Hematopoietic multipotent progenitor cell treated with erythropoietin and hydrocortisone succinate and interleukin-3 and kit ligand, for 4 days (in vitro differentiated cells): ENCODE measurements around the gene BICRAL.
"Not testable (repeated sequence)": the region's sequence is repeated elsewhere in the genome, so short reads cannot be mapped to it uniquely, and the experiment has no call there.

ENCODE experiments used
- DNase-seq: peaks from one replicate; pipeline ENCODE4 v3.0.0-alpha.2; 2015

BICRAL gene

DNA sequence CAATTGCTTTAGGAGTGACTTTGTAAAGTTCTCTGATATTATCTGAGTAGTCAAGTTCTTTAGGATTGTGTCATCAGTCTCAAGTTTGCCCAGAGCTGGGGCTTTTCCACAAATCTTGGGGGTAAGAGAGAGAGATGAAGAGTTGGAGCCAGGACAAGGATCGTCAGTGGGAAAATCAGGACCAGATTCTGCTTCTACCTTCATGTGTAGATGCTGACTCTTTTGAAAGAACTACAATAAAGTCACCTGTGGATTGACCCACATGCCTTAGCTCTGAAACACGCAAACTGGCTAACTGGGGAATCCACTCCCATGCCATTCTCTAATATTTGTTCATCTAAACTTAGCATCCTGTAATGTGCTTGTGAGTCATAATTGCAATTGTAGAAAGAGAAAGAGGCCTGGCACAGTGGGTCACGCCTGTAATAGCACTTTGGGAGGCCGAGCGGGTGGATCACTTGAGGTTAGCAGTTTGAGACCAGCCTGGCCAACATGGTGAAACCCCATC is 15.6 kb upstream of the BICRAL start:
- no peak for DNase-seq

DNA sequence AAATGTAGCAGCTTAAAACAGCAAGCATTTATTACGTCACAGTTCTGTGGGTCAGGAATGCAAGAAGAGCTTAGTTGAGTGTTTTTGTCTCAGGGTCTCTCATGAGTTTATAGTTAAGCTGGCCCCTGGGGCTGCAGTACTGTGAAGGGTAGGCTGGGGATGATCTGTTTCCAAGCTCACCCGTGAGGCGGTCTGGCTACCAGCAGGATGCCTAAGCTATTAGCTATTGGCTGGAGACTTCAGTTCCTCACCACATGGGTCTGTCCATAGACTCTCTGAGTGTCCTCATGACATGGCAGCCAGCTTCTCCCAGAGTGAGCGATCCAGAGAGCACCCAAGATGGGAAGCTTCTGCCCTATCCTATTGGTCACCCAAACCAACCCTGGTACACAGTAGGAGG is 12.8 kb upstream of the BICRAL start:
- DNase-seq: no peak

DNA sequence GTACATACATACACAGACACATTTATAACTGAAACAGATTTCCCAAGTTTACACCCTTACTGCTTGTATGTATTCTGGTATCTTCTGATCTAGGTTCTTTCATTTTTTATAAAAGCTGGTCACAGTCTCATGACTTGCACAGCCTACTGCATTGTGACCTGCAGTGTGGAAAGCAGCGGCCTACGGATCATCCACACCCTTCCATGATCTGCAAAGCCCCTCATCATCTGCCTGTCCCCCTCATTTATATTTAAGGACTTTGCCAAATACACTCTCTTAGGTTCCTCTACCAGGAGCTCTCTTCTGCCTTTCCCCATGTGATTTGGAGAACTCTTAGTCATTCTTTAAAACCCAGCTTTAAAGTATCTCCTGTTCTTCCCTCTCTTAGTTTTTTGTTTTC is 12.0 kb upstream of the BICRAL start:
- no peak for DNase-seq

DNA sequence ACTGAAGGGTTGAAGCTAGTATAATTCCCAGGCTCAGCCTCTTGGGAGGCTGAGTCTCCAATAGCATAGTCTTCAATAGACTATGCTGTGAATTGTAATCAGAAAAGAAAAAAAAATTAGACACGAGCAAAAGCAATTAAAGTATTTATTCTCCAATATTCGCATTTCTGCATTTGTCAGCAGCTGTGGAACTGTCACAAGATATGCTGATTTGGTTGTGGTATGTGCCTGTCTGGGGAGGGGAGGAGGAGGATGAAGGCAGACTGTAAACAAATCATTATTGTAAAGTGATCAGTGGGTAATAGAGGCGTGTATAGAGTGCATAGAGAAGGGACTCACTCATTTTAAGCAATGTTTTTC is 10.1 kb upstream of the BICRAL start:
- no peak for DNase-seq

DNA sequence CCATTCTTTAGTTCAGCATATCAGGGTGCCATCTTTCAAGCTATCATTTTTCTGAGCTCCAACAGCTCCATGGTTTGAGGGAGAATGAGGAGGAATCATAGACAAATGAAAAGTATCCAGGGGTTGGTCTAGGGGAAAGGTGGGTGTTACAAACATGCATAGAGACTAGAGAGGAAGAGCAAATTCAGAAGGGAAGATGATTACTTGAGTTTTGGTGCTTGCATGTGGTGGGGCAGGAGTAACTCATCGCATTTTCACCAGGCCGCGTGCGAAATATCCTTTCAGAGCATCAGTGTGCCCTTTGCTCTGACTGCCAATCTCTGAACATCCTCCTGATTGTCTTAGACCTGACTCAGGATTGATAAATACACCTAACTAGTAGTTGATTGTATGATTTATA is 7.7 kb upstream of the BICRAL start:
- no peak for DNase-seq

DNA sequence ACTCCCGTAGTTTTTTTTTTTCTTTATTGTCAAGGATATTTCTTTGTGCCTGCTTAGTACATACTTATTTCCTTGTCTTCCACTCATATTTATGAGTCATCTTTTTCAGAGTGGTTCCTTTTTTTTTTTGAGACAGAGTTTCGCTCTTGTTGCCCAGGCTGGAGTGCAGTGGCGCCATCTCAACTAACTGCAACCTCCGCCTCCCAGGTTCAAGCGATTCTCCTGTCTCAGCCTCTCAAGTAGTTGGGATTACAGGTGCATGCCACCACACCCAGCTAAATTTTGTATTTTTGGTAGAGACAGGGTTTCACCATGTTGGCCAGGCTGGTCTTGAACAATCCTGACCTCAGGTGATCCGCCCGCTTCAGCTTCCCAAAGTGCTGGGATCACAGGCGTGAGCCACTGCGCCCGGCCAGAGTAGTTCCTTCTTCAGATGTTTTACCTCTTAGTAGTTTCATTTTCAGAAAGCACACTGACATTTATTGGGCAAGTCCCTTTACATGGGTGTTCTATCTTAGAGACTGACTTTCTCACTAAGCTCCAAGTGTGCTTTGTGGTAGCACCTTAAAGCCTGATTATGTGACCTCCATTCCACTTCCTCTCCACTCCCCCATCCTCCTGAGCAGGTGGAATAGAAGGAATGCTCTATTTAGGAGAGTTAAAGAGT is 6.9 kb upstream of the BICRAL start:
- peak; percentile 64 for DNase-seq

DNA sequence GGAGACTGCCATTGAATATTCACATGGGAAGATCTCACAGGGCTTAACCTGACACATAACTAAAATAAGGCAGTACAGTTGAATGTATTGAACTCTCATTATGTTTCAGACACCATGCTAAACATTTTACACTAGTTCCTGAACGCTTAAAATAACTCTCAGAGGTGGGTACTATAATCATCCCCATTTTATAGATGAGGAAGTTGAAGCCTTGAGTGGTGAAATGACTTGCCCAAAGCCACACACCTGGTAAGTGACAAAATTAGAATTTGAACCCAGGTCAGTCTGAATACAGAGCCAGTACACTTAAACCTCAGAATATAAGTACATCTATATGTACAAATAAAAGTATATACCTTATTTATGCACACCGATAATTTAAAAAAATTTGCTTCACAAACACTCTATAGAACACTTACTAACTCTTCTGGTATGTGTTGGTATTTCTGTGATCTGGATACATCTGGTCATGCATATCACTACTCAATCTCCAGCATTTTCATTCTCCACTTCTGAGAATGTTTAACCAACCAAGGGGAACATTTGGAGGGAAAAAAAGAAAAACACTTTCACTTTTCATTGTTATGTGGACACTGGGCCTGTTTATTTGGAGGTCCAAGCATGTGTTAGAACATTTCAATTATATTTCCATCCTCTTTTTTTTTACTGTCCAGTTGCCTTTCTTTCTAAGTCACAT is 4.6 kb upstream of the BICRAL start:
- no peak for DNase-seq

DNA sequence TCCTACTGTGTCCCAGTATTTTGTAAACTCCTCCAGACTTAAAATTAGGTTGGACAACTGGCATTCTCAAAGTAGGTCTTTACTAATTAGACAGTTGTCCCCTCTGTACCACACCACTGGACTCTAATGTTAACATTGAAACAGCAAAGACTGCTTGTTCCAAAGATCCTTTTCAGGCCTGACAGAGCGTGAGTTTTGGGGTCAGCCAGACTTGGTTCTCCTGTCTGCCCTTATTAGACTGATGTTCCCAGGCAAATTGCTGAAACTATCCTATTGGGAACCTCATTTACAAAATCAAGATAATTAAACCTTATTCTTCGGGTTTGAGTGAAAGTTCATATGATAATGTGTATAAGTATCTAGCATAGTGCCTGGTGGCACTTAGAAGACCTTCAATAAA is 3.7 kb upstream of the BICRAL start:
- DNase-seq: no peak

DNA sequence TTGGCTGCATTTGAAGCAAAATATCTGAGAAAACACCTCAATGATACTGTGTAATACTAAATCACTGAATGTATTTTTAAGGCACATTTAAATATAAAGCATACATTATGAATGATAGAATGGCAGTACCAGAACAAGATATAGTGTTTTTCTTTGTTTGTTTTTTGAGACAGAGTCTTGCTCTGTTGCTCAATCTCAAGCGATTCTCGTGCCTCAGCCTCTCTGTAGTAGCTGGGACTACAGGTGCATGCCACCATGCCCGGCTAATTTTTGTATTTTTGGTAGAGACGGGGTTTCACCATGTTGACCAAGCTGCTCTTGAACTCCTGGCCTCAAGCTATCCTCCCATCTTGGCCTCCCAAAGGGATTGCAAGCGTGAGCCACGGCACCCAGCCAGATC is 2.3 kb upstream of the BICRAL start:
- no peak for DNase-seq

DNA sequence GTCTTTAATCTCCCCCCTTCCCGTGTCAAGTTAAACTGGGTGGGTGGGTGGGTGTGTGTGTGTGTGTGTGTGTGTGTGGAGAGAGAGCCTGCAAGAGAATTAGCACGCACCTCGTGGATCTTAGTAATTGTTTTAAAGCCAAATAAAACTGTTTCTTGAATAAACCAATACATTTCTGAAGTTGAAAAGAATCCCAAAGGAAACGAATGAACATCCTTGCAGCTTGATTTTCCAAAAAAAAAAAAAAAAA is 381 bp upstream of the BICRAL start:
- peak; percentile 62 for DNase-seq

DNA sequence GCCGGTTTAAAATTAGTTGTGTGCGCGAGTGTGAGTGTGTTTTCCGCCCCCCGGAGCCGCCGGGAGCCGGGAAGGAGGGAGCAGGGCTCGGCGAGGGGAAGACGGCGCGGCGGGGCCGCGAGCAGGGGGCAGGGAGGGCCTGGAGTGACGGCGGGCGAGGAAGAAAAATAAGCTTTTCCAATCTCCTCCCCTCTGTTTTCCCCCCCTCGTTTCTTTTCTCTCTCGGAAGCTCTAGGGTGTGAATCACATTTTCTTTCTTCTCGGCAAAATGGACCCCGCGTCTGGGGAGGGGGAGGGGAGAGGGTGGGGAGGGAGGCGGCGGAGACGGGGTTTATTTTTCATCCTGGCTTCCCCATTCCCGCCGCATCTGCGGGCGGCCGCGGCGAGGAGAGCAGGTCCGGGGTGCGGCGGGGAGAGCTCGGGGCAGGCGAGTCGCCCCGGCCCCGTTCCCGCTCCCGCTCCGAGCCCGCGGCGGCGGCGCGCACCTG is 881 bp downstream of the BICRAL start:
- peak; percentile 90 for DNase-seq

DNA sequence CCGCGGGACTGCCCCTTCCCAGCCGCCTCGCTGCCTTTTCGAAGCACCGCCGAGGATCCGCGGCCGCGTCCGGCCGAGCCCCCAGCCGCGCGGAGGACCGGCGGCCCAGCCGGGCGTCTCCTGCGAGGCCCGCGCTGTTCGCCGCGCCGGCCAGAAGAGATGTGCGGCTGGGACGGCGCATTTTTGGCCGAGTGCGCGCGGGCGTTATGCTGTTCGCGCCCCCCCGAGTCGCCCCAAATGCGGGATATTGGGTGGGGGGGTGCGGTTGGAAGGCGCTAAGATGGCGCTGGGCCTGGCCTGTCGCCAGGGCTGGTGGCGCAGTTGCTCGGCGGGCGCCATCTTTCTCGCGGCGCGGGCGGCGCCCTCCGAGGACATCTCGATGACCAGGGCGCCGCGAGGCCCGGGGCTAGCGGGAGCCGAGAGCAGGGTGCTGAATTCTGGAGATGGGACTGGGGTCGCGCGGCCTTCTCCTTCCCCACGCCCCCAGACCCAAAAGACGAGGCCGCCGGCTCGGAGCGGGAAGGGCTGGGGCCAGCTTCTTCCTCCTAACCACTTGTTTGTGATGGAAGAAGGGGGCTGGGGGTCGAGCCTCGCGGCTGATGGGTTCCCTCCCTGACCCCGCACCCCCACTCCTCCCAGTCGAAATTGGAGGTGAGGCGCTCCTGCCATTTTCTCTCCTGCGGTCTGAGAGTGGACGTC is 1.5 kb downstream of the BICRAL start:
- DNase-seq: peak; percentile 89

DNA sequence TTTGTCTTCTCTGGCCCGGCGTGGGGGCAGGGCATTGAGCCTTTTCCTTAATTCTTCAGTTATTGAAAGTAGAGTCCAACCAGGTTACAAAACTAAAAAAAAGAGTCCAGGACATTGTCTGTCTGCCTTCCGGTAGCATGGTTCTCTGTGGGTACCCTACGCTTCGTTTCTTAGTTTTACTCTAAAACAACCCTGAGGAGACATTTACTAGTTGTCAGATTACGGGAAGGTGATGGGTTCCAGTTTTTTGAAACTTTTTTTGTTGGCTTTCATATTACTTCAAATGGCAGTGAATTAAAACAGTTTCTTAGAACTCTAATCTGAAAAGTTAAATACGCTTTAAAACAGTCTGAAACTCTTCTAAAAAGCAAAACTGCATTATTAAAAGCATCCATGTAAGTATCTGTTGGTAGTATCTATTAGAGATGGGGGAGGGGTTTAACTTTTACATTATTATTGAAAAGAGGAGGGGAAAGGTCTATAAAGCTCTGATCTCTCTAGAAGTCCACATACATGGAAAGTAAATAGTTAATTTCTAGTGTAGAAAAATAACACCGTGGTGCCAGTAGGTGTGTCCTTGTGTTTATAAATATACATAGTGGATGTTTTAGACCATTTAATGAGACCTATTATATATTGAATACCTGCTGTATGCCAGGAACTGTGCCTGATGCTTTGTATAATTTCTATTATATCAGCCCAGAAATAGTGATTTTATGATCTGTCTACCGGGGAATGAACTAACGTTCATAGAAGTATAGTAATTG is 2.2 kb downstream of the BICRAL start:
- DNase-seq: peak; percentile 49

DNA sequence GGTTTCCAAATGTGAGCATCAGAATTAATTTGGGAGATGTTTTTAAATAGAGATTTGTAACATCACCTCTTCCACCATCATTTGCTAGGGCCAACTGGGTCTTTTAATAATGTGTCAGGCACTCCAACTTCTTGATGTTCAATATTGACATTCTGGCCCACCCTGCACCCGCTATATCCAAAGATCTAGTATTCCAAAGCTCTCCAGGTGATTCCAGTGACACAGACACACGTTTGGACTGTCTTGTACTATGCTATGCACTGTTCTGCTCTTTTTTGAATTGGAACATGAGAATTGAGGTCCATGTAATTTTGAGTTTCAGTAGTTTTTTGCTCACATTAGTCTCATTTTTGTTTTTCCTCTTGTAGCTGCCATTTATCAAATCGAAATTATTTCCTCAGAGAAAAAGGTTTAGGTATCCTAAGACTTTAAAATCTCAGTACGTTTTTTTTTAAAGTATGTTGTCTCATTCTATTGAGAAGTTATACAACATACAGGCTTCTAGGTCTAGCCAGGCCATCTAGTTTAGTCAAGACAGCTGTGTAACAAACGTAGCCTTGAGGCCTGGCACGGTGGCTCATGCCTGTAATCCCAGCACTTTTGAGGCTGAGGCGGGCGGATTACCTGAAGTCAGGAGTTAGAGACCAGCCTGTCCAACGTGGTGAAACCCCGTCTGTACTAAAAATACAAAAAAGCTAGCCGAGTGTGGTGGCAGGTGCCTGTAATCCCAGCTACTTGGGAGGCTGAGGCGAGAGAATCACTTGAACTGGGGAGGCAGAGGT is 3.1 kb downstream of the BICRAL start:
- DNase-seq: no peak

DNA sequence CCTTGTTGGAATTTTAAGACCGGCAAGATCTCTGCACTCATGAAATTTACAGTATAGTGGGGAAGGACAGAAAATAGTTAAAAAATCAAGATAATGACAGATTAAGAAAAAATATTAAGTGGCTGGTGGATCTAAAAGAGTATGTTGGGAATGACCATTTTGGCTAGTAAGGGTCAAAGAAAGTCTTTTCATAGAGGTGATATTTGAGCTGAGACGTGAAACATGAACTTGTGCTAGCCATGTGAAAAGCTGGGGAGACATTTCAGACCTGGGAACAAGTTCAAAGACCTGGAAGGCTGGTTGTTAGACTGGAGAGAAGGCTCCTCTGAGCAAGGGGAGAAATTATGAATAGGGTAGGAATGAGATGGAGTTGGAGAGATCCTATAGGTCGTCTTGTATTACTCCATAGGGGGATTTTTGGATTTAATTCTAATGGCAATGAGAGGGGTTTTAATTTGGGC is 4.7 kb downstream of the BICRAL start:
- no peak for DNase-seq

DNA sequence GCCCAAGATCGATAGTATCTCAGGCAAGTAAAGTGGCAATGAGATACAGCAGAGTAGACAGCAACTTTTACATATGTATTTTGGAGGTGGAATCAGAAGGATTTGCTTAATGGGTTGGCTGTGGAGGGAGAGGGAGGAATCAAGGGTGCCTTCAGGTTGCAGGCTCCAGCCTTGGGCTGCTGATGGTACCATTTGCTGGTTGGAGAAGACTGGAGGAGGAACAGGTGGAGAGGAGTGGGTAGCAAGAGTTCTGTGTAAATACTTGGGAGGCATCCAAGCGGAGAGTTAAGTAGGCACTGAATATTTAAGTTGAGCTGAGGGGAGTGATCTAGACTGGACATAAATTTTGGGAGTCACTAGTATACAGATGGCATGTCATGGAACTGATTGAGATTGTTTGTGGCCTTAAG is 5.2 kb downstream of the BICRAL start:
- DNase-seq: no peak

DNA sequence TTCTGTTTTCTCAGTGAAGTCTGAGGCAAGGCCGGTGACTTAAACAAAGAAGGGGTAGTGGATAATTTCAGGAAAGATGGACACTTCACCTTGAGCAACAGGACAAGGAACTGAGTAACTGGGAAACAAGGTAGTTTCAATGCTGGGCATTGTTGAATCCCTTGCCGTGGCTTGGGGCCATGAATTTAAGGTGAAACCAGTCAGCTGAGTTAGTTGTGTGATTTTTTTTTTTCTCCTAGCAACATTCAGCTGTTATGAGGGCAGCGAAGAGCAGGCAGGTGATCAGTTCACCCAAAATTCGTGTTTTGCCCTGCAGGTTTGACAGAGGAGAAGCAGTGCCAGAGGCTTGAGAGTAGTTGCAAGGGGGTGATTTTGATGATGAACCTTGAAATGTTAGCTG is 6.8 kb downstream of the BICRAL start:
- DNase-seq: no peak

DNA sequence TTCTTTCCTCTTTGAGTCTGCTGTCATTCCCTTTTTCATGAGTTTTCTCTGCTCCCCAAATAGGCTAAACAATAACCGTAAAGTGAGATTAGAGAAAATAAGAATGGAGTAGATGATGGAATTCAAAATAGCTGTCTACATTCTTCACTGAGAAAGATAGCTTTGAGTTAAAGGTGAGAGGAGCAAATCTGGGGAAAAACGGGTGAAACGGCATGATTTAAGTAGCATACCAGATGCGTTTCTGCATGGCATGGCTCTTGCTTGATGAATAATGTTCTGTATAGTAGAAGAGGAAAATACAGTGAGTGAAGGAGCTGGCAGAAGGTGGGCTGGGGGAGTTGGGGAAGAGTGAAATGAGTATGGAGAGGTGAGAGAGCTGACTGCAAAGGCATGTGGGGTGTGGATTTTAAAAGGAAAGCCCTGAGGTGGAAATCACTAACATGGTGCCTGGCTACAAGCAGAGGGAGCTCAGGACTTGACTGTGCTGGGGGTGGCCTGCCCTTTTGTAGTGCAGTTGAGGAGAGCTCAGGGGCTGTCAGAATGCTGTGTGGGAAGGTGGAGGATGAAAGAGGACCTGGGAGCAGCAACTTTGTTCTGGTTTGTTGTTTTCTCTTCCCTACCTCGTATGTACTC is 8.8 kb downstream of the BICRAL start:
- DNase-seq: peak; percentile 46

DNA sequence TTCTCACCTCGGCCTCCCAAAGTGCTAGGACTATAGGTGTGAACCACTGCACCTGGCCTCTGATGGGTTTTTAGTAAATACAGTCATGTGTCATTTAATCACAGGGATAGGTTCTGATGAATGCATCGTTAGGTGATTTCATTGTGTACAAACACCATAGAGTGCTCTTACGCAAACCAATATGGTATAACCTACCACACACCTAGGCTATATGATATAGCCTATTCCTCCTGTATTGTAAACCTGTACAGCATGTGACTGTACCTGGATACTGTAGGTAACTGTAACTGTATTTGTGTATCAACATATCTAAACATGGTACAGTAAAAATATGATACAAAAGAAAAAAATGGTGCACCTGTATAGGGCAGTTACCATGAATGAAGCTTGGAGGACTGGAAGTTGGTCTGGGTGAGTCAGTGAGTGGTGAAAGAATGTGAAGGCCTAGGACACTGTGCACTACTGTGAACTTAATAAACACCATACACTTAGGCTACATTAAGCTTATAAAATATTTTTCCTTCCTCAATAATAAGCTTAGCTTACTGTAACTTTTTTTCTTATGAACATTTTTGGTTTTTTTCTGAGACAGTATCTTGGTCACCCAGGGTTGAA is 10.0 kb downstream of the BICRAL start:
- no peak for DNase-seq

DNA sequence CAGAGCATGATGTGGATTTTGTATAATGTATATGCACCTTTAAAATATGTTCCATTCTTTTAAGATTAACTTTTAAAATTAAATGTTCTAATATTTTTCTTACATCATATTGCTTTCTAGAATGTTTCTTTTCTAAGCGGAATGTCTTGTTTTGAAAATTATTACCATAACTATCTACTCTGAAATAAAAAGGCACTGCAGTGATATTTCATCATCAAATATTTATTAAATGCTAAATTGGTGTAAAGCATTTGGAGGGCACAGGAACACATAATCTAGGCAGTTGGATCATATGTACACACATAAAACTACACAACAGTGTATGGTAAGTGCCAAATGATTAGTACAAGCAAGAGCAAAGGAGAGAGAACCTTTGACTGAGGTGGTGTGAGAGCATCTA is 13.8 kb downstream of the BICRAL start:
- no peak for DNase-seq

DNA sequence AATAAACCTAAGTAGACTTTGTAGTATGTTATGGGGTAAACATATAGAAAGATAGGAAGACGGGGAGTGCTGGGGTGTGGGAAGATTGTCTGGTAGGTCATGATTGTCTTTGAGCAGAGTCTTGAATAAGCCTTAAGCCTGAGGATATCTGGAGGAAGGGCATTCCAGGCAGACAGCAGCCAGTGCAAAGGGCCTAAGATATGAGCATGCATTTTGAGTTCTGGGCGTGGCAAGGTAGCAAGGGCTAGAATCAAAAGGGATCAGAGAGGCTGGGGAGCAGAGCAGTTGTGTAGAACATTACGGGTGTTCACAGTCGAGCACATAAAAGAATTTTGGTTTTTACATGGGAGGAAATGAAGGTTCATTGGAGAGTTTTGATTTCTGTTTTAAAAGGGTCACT is 14.3 kb downstream of the BICRAL start:
- DNase-seq: no peak

DNA sequence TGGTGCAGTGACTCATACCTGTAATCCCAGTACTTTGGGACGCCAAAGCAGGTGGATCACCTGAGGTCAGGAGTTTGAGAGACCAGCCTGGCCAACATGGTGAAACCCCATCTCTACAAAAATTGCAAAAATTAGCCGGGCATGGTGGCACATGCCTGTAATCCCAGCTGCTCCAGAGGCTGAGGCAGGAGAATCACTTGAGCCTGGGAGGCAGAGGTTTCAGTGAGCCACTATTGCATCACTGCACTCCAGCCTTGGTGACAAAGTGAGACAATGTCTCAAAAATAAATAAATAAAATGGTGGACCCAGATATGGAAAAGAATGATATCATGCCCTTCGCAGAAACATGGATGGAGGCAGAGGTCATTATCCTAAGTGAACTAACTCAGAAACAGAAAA is 15.8 kb downstream of the BICRAL start:
- DNase-seq: not testable (repeated sequence)
